A673 (cell line): Measurements from ENCODE around the gene DDIT4L.
"Not testable (repeated sequence)": the region's sequence is repeated elsewhere in the genome, so short reads cannot be mapped to it uniquely, and the experiment has no call there.

ENCODE experiments used
- EZH2 ChIP-seq: fragments of 200-600 bp; sonication (generic); IDR thresholded peaks from 2 replicates; pipeline ENCODE4 v1.6.1; 2017; ENCODE audit warnings: borderline replicate concordance, low read depth, mild to moderate bottlenecking, mixed read lengths, antibody characterized with exemption, low read length; ENCODE audit not compliant: poor library complexity, severe bottlenecking
- TF ChIP-seq, protein P1 (sequence below): fragments of 300-800, 200-600 bp; sonication (generic); conservative IDR thresholded peaks from 2 replicates; pipeline ENCODE4 v1.5.1; 2017; ENCODE audit warnings: low read depth, mild to moderate bottlenecking, antibody characterized with exemption, low read length, moderate library complexity, mixed read lengths

DNA sequence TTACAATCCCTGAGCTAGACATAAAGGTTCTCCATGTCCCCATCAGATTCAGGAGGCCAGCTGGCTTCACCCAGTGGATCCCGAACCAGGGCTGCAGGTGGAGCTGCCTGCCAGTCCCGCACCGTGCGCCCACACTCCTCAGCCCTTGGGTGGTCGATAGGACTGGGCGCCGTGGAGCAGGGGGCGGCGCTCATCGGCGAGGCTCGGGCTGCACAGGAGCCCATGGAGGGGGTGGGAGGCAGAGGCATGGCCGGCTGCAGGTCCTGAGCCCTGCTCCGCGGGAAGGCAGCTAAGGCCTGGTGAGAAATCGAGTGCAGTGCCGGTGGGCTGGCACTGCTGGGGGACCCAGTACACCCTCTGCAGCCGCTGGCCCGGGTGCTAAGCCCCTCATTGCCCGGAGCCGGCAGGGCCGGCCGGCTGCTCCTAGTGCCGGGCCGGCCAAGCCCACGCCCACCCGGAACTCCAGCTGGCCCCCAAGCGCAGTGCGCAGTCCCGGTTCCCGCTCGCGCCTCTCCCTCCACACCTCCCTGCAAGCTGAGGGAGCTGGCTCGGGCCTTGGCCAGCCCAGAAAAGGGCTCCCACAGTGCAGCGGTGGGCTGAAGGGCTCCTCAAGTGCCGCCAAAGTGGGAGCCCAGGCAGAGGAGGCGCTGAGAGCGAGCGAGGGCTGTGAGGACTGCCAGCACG is 6.3 kb upstream of the DDIT4L start:
- TF ChIP-seq, protein P1, sequence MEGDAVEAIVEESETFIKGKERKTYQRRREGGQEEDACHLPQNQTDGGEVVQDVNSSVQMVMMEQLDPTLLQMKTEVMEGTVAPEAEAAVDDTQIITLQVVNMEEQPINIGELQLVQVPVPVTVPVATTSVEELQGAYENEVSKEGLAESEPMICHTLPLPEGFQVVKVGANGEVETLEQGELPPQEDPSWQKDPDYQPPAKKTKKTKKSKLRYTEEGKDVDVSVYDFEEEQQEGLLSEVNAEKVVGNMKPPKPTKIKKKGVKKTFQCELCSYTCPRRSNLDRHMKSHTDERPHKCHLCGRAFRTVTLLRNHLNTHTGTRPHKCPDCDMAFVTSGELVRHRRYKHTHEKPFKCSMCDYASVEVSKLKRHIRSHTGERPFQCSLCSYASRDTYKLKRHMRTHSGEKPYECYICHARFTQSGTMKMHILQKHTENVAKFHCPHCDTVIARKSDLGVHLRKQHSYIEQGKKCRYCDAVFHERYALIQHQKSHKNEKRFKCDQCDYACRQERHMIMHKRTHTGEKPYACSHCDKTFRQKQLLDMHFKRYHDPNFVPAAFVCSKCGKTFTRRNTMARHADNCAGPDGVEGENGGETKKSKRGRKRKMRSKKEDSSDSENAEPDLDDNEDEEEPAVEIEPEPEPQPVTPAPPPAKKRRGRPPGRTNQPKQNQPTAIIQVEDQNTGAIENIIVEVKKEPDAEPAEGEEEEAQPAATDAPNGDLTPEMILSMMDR: not testable (repeated sequence)
- TF ChIP-seq EZH2: not testable (repeated sequence)
